COLO668 (cell line): ENCODE data around the gene MCMBP.
"Not testable (repeated sequence)": the region's sequence is repeated elsewhere in the genome, so short reads cannot be mapped to it uniquely, and the experiment has no call there.

Experiments used
- DNase-seq: peaks from one replicate; lab custom pipeline; 2025; ENCODE audit not compliant: unreplicated experiment; lab: John Stamatoyannopoulos, UW

The MCMBP gene

DNA sequence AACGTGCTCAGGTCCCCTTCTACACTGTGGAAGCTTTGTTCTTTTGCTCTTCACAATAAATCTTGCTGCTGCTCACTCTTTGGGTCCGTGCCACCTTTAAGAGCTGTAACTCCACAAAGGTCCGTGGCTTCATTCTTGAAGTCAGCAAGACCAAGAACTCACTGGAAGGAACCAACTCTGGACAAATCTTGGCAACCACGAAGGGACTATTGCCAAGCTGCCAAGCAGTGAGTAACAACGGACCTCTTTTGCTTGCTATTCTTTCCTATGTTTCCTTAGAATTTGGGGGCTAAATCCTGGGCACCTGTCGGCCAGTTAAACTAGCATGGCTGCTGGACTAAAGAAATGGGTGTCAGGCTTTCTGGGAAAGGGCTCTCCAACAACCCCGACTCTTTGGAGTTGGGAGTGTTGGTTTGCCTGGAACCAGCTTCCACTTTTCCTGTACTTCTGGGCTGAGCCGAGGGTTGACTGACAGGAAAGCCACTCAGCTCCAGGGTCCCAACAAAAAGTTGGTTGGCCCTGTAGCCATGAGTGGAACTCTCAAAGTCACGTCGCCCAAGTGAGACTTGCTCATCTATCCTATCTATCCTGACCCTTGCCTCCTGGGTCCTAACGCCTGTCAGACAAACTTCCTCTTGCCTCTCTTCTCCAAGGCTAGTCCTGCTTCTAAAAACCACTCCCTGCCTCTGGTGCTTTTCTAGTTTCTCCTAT is 11.4 kb upstream of the MCMBP start:
- not testable (repeated sequence) for DNase-seq

DNA sequence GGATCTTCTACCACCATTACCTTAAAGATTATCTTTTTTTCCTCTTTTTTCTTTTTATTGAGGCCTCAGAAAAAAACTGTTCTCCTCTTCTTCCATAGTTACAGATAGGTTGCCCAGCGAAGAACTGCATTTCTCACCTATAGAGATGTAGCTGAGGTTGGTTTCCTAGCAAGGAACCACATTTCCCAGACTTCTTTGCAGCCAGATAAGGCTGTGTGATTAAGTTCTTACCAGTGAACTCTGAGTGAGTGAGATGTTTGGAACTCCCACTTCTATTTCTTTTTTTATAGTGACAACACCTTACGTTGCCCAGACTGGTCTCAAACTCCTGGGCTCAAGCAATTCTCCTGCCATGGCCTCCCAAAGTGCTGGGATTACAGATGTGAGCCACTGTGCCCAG is 5.9 kb upstream of the MCMBP start:
- DNase-seq = no peak

DNA sequence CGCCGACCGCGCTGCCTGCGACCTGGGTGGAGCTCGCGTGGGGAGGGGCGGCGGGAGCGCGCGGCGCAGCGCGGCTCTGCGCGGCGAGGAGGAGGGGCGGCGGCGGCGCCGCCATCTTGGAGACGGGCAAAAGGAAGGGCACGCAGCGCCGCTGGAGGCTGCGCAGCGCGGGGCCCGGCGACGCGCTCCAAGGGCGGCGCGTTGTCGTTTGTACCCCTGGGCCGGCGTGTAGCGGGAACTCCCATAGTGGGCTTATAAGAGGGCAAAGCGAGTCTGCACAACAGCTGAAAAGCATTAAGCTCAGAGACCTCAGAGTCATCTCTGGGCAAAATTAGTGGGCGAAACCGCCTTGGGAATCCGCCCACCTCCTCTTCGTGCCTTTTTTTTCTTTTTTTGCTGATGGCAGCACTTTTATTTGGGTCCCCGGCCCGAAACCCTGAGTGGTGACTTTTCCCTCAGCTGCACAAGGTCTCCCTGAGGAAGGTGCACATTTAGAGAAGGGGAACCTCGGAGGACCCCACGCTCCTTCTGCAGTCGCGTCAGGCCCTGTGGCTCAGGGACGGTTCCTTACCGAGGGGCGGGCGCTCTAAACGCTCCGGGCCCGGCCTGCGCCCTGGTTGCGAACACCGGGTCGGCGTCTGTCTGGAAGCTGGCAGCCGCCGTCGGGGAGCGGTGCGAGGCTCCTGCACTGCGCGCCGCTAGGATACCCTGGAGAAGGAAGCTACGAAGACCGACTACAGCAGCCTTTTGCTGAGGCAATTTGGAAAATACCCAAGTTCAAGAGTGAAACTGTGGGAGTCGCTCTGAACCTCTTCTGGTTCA is 428 bp upstream of the MCMBP start:
- peak; percentile 88 for DNase-seq

DNA sequence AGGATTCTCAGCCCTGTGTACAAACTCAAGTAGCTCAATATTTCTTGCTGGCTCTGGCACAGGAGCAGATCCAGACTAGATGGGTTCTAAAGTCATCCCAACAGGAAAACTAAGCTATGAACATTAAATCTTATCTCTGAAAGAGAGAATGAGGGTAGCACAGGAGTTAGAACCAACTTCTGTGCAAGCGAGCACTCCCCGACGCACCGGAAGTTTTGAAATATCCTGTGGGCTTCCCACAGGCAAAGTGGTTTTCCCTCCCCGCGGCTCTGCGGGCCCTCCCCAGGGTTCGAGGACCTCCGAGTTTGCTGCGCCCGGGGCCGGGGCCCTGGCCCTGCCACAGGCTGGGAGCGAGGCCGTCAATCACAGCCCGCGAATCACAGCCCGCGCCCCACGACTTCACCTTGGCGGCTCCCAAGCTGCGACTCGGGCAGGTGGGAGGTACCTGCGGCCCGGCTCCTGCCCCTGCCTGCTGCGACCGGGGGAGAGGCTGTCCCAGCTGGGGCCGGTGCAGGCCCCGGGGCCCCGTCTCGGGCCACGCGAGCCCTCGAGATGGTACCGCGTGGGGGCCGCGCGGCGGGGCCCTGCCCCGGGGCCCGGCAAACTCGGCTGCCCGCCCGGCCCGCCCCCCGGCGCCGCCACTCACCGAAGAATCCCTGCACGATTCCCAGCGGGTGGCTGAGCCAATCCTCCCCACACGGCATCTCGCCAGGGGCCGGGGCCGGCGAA is 598 bp downstream of the MCMBP start:
- DNase-seq = peak; percentile 60

DNA sequence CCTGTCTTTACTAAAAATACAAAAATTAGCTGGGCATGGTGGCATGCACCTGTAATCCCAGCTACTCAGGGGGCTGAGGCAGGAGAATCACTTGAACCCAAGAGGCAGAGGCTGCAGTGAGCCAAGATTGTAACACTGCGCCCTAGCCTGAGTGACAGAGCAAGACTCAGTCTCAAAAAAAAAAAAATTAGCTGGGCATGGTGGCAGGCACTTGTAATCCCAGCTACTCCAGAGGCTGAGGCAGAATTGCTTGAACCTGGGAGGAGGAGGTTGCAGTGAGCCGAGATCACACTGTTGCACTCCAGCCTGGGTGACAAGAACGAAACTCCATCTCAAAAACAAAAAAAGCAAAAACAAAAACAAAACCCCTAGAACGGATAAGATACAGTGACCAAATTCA is 3.2 kb downstream of the MCMBP start:
- DNase-seq = not testable (repeated sequence)

DNA sequence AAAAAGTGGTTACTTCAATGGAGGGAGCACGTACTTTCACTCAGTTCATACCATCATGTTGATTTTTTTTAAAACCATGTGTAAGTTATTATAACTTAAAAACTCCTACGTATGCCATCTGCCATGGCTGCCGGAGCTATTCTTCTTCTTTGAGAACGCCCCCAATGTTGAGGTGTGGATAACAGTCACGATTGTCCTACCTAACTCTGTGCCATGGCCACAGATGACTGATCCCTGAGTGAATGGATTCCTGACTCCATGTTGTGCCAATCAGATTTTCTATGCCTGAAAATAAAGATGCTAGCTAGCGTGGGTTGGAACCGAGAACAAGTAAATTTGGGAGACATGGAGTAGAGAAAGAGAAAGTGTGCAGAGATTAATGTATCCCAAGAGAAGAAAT is 5.3 kb downstream of the MCMBP start:
- DNase-seq = no peak

DNA sequence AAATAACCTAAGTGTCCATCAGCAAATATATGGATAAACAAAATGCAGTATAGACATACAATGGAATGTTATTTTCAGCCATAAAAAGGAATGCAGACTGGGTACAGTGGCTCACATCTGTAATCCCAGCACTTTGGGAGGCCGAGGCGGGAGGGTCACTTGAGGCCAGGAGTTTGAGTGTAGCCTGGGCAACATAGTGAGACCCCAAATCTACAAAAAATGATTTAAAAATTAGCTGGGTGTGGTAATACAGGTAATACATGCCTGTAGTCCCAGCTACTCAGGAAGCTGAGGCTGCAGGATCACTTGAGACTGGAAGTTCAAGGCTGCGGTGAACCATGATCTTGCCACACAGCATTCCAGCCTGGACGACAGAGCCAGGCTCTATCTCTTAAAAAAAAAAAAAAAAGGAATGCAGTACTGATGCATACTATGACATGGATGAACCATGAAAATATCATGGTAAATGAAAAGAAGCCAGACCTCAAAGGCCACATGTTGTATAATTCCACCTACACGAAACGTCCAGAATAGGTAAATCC is 6.9 kb downstream of the MCMBP start:
- DNase-seq = no peak

DNA sequence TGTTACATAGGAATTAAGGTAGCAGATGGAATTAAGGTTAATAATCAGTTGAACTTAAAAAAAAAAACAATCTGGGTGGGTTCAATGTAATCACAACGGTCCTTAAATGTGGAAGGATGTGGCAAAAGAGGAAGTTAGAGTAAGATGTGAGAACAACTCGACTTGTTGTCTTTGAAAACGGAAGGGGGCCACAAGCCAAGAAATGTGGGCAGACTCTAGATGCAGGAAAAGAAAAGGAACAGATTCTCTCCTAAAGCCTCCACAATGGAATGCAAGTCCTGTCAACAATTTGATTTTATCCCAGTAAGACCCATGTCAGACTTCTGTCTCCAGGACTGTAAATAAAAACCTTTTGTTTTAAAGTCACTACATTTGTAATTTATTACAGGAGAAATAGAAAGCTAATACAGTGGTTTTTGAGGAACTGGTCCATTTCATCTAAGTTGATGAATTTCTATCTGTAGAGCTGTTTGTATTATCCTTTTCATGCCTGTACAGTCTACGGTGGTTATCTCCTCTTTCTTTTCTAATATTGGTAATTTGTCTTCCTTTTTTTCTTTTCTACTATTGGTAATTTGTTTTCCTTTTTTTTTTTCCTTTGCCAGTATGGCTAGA is 8.6 kb downstream of the MCMBP start:
- no peak for DNase-seq

DNA sequence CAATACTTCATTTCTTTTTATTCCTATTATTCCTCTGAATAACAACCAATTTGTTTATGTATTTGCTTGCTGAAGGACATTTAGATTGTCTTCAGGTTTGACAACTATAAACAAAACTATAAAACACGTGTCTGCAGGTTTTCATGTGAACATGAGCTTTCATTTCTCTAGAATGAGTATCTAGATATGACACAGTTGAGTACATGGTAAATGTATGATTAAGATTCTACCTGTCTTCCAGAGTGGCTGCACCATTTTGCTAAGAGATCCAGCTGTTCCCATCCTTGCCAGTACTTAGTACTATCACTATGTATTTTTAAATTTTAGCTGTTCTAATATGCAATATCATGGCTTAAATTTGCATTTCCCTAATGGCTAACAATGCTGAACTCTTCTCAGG is 10.1 kb downstream of the MCMBP start:
- DNase-seq = no peak

DNA sequence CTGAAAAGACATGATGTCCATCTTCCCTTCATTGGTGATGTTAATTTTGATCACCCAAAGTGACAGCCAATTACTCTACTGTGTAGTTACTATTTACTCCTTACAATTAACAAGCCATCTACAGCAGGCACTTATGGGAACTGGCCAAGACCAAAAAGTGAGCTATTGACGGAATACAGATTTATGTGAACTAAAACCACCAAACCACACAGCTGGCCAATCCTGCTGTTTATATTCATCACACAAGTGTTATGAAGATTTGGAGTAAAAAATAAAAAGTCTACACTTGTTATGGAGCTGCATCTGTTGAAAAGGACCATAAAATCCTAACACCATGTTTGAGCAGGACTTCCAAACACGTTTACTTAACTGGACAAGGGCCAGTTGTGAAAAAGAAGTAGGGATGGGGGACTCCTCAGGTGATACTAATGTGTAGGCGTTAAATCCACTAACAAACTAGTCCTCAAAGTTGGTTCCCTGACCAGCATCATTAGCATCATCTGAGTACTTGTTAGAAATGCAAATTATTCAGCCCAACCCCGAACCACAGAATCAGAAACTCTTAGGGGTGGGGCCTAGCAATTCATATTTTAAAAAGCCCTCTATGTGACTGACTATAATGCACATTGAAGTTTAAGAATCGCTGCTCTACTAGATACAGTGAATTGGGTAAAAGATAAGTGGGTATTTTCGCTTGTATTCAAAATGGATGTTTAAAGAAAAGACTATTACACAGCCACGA is 11.6 kb downstream of the MCMBP start:
- DNase-seq = no peak

DNA sequence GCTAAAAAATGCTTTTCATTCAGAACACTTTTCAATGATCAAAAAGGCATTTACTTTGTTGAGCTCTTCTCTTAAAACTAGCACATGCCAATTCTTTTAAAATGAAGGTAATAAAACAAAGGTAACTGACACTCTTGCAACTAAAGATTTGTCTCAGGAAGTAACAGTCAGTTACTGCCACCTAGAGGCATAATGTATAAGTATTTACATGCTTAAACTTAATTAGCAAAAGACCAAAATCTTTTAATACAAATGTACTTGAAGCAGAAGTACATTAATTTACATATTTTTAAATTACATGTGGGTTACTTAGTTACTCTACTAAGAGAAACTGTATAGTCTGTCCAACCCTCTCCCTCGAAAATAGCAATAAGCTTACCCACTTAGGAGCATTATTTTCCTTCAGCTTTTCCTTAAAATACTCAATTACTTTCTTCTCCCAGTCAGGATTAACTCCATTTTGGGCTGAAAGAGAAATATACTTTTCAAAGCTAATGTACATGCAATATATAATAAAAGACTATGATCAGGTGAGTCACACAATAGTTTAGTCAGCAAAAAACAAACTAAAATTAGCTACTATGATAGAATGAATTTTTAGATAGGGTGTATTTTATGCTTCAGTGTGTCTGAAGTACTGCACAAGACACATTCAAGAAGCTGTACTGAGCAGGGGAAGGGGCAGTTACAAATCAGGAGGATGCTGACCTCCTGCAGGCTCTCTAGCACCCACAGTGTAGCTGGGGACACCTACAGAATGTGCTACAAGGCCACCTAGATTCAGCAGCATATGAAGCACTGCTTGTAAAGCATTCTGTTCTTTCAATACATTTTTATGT is 13.0 kb downstream of the MCMBP start:
- no peak for DNase-seq

DNA sequence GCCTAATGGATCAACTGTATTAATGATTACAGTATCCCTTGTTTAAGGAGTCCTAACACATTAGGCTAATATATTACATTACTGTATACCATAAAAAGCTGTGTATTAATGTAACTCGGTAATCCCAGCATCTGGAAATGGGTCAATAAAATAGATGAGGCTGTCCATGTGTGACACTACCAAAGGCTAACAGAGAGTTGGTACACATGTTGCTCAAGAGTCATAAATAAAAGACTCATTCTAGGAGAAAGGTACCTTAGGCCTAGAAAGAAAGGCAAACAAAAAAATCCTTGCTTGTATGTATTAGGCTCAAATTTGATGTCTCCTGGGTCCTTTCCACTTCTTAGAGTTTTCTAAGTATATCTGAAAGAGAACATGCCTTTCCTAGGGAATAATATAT is 14.6 kb downstream of the MCMBP start:
- no peak for DNase-seq

DNA sequence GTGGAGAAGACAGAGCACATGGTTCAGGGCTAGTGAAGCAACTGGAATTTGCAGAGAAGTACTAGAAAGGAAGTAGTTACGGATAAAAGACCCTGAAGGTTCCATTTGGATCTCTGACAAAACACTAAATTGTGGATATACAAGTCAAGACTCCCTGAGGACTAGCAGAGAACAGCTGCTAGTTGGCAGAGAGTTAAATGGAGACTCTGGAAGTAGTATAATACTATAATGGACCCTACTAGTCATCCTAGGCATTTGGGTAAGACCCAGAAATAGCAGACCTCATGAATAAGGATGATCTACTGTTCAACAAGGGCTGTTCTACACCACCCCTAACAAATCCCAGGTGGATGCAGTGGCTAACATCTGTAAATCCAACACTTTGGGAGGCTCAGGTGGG is 19.1 kb downstream of the MCMBP start:
- DNase-seq = no peak

DNA sequence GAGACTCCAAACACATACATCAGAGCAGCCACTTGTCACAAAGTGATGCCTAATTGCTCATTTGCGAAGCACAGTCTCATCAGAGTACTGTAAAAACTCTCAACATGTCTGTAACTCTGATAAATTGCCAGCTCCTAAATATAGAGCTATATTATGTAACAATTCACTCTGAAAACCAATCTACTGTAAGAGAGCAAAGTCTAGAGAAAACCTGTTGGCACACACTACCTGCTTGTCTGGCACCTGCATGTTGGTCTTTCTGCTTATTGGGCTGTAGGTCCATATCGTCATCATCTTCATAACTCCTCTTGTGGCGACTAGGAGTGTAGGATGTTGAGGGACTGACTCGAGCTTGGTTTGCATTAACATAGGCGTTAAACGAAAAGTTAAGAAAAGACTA is 19.8 kb downstream of the MCMBP start:
- no peak for DNase-seq

DNA sequence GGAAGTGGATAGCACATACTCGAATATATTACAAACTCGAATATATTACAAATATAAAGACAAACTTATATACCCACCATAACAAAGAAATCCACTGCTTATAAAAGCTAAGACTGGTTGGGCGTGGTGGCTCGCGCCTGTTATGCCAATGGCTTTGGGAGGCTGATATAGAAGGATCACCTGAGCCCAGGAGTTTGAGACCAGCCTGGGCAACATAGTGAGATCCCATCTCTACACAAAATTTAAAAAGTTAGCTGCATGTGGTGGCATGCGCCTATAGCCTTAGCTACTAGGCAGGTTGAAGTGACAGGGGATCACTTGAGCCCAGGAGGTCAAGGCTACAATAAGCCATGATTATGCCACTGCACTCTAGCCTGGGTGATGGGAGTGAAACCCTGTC is 20.4 kb downstream of the MCMBP start:
- DNase-seq = no peak

DNA sequence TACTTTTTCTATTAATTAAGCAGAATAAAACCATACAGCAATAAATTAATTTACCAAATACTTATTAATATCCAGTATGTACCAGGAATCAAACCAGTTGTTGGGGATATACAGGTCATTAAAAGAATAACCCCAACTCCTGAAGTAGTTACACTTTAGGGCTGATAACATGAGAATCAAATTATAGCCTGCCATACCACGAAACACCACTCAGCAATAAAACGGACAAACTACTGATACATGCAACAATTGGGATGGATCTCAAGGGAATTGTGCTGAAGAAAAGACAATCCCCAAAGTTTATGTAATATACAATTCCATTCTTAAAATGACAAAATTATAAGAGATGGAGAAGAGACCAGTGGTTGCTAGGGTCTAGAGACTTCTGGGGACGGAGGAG is 22.7 kb downstream of the MCMBP start:
- DNase-seq = no peak

DNA sequence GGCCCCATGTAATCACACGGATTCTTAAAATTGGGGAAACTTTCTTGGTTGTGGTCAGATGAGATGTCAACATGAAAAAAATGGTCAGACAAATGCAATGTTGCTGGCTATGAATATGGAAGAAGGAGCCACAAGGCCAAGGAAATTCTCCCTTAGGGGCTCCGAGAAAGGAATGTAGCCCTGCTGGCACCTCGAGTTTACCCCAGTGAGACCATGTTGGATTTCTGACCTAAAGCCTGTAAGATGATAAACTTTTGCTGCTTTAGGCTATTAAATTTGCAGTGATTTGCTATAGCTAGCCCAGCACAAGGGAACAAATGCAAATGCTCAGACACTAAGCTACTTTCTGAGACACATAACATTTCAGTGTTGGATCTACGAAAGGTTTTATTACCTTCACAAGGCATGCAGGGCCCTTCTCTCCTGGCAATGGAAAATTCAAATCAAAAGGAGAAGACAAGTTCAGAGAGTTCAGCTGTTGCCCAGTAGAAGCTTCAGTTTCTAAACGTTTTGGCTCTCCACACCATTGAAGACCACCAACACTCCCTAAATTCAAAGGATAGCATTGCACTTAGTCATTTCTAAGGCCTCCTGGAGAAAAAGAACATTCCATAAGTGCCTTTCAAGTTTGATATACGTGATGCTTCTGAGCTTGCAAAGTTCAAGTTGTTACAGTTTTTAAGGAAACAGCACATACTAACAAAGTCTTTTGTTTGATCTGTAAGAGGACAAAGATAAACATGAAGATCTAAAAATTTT is 23.4 kb downstream of the MCMBP start:
- DNase-seq = no peak

DNA sequence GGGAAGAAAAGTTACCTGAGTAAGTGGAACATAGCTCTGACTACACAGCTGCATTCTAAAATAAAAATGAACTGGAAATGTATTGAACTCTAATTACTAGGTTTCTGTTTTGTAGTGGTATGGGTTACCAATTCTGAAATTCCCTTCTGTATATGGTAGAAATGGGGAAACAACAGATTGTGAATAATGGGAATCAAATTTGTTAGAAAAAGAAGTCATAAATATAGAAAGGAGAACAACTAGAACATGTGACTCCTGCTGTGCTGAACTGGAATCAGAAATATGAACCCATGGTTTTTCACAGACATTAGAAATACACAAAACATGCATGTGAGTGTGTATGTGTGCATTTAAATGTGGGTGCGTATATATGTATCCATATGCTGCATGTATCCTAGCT is 27.0 kb downstream of the MCMBP start:
- DNase-seq = no peak

DNA sequence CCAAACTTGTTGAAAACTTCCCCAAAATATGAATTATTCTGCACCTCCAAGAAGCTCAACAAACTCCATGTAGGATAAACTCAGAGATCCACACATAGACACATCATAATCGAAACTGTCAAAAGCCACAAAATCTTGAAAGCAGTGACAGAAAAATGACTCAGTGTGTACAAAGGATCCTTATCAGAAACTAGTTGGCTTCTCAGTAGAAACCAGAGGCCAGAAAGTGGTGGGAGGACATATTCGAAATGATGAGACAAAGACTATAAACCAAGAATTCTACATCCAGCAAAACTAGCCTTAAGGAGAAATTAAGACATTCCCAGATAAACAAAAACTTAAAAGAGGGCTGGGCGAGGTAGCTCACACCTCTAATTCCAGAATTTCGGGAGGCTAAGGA is 38.5 kb downstream of the MCMBP start:
- no peak for DNase-seq
